H1 (cell line): ENCODE data around the gene RNASE12.

Experiments used
- CHD1 ChIP-seq: IDR thresholded peaks from 2 replicates; pipeline ENCODE4 v1.6.1; 2012; ENCODE audit warnings: low read depth, low read length, improper control_type of control experiment
- CHD7 ChIP-seq: fragments of 300-600 bp; sonication (generic); IDR thresholded peaks from 2 replicates; pipeline ENCODE4 v1.7.1; 2012; ENCODE audit warnings: low read length, moderate library complexity, mild to moderate bottlenecking, inconsistent platforms; ENCODE audit not compliant: insufficient replicate concordance
- CREB1 ChIP-seq: IDR thresholded peaks from 2 replicates; pipeline ENCODE4 v1.6.1; 2012; ENCODE audit warnings: inconsistent platforms
- EGR1 ChIP-seq: IDR thresholded peaks from 2 replicates; pipeline ENCODE4 v1.6.1; 2011; ENCODE audit warnings: low read depth, low read length, borderline replicate concordance
- GABPA ChIP-seq: IDR thresholded peaks from 2 replicates; pipeline ENCODE4 v1.6.1; 2011; ENCODE audit warnings: mild to moderate bottlenecking, low read length, moderate library complexity, borderline replicate concordance; ENCODE audit not compliant: insufficient read depth
- JUND ChIP-seq: IDR thresholded peaks from 2 replicates; pipeline ENCODE4 v1.6.1; 2011; ENCODE audit warnings: mild to moderate bottlenecking, improper control_type of control experiment, low read length
- POLR2A ChIP-seq, 2 experiments: IDR thresholded peaks; 1 replicate in 1 of 2; 2 replicates in 1 of 2; pipeline ENCODE4 v1.6.1; 2011; ENCODE audit warnings: low read depth in 2 of 2, low read length in 2 of 2, mild to moderate bottlenecking in 2 of 2; ENCODE audit errors: control extremely low read depth in 1 of 2
- RNF2 ChIP-seq: fragments of 200-900, 300-1000 bp; sonication (generic); IDR thresholded peaks from 2 replicates; pipeline ENCODE4 v1.7.1; 2016; ENCODE audit warnings: borderline replicate concordance, low read depth, mild to moderate bottlenecking, antibody characterized with exemption, low read length; ENCODE audit not compliant: poor library complexity, severe bottlenecking; ENCODE audit errors: missing control alignments
- SRF ChIP-seq: IDR thresholded peaks from 2 replicates; pipeline ENCODE4 v1.6.1; 2011; ENCODE audit warnings: mild to moderate bottlenecking, low read depth, low read length, moderate library complexity
- ZNF274 ChIP-seq: IDR thresholded peaks from 2 replicates; pipeline ENCODE4 v1.7.0; 2012; ENCODE audit warnings: low read length, borderline replicate concordance; ENCODE audit errors: extremely low read depth
- TF ChIP-seq, protein P1 (sequence below), 3 experiments: IDR thresholded peaks; 1 replicate in 2 of 3; 2 replicates in 1 of 3; pipeline versions ENCODE4 v1.5.1 to v1.6.1; 2011; ENCODE audit warnings: low read length in 3 of 3, mild to moderate bottlenecking in 3 of 3, inconsistent platforms in 2 of 3, low read depth in 1 of 3, moderate library complexity in 1 of 3; ENCODE audit not compliant: insufficient read depth in 1 of 3; ENCODE audit errors: control extremely low read depth in 1 of 3

GRCh38 chr14:20610002-20610765 lies 19.0 kb upstream of the RNASE12 start:
- no peak for TF ChIP-seq POLR2A (IDR thresholded peaks at IDR 0.05; ENCODE audit: control extremely low read depth in 1 of 2, low read depth in 2 of 2, low read length in 2 of 2)
- TF ChIP-seq, protein P1, sequence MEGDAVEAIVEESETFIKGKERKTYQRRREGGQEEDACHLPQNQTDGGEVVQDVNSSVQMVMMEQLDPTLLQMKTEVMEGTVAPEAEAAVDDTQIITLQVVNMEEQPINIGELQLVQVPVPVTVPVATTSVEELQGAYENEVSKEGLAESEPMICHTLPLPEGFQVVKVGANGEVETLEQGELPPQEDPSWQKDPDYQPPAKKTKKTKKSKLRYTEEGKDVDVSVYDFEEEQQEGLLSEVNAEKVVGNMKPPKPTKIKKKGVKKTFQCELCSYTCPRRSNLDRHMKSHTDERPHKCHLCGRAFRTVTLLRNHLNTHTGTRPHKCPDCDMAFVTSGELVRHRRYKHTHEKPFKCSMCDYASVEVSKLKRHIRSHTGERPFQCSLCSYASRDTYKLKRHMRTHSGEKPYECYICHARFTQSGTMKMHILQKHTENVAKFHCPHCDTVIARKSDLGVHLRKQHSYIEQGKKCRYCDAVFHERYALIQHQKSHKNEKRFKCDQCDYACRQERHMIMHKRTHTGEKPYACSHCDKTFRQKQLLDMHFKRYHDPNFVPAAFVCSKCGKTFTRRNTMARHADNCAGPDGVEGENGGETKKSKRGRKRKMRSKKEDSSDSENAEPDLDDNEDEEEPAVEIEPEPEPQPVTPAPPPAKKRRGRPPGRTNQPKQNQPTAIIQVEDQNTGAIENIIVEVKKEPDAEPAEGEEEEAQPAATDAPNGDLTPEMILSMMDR (IDR thresholded peaks at IDR 0.05; ENCODE audit: control extremely low read depth in 1 of 3, insufficient read depth in 1 of 3, low read depth in 1 of 3, low read length in 3 of 3) = no peak
- TF ChIP-seq CHD7 = no peak
- no peak for TF ChIP-seq CHD1
- TF ChIP-seq JUND = no peak
- TF ChIP-seq CREB1 = no peak
- TF ChIP-seq ZNF274 = no peak
- no peak for TF ChIP-seq RNF2
- no peak for TF ChIP-seq GABPA
- no peak for TF ChIP-seq SRF
- TF ChIP-seq EGR1 = no peak
